ENCODE measurements around the gene LRRC28.

LRRC28 gene

DNA sequence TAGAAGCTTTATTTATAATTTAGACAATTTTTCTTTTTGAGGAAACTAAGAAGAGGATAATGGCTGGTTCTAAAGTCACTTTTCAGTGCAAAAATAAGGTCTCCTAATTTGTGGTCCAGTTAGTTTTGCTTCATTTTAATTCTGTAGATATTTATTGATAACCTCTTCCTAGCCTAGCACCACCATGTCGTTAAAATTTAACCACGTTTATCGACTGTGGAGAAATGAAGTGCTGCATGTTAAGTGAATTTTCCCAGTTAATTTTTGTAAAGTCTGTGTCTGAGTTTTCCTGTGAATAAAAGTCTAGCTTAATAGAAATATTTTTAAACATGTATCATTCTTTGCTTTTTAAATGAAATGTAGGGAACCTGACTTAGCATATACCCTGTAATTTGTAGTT, 16.7 kb downstream of the LRRC28 start:
- Histone ChIP-seq H3K9me3 (ENCODE audit: insufficient read depth, low read length) (no peaks in the 10 kb centered on the region), H3K4me1 (ENCODE audit: insufficient read depth, insufficient read length) (no peaks in the 10 kb centered on the region), H3K4me3 (ENCODE audit: insufficient read length, low read depth) (no peak overlapping the region), H3K36me3 (ENCODE audit: insufficient read depth, insufficient read length, low read length) (no peaks in the 10 kb centered on the region), H3K9ac (ENCODE audit: insufficient read length, low read depth) (no peak overlapping the region), H3K27me3 (ENCODE audit: insufficient read depth, insufficient read length) (no peaks in the 10 kb centered on the region)
- TF ChIP-seq SUZ12 (IDR thresholded peaks at IDR 0.05; ENCODE audit: extremely low read depth, insufficient read depth, insufficient read length) (no peak), ZNF274 (IDR thresholded peaks at IDR 0.05; ENCODE audit: low read depth, low read length) (no peak), YY1 (IDR thresholded peaks at IDR 0.05; ENCODE audit: insufficient read depth, insufficient read length) (no peak)
- no peak for DNase-seq (ENCODE audit: low read depth, low spot score)

GRCh38 chr15:99268431-99268830, 17.1 kb downstream of the LRRC28 start:
- no peaks in the 10 kb centered on the region for H3K27me3 ChIP-seq (ENCODE audit: insufficient read depth, insufficient read length)
- H3K9me3 ChIP-seq (ENCODE audit: insufficient read depth, low read length), result no peaks in the 10 kb centered on the region
- no peak overlapping the region for H3K4me3 ChIP-seq (ENCODE audit: insufficient read length, low read depth)
- no peak for TF ChIP-seq SUZ12 (IDR thresholded peaks at IDR 0.05; ENCODE audit: extremely low read depth, insufficient read depth, insufficient read length)
- TF ChIP-seq YY1 (IDR thresholded peaks at IDR 0.05; ENCODE audit: insufficient read depth, insufficient read length), result no peak
- no peak for TF ChIP-seq ZNF274 (IDR thresholded peaks at IDR 0.05; ENCODE audit: low read depth, low read length)
- DNase-seq (ENCODE audit: low read depth, low spot score), result no peak
- H3K36me3 ChIP-seq (ENCODE audit: insufficient read depth, insufficient read length, low read length), result no peaks in the 10 kb centered on the region
- no peak overlapping the region for H3K9ac ChIP-seq (ENCODE audit: insufficient read length, low read depth)
- H3K4me1 ChIP-seq (ENCODE audit: insufficient read depth, insufficient read length), result no peaks in the 10 kb centered on the region

DNA sequence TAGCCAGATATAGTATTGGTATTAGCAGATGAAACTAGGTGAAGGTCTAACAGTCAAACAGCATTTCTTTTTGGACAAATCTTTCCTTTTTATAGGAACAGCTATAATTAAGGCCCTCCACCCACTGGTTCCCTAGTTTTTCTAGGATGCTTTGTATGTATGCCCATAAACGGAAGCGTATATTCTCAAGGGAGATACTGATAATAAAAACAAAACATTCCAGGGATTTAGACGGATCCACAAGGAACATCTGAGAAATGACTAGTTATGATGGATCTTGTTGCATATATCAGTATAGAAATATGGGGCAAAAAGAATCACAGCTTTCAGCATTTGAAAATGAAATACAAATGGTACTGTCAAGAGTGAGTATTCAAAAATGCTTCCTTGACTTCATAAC, 22.5 kb downstream of the LRRC28 start:
- peaks cover 4% of the 10 kb centered on the region for H3K4me1 ChIP-seq (ENCODE audit: insufficient read depth, insufficient read length)
- H3K4me3 ChIP-seq (ENCODE audit: insufficient read length, low read depth), result no peak overlapping the region
- no peaks in the 10 kb centered on the region for H3K27me3 ChIP-seq (ENCODE audit: insufficient read depth, insufficient read length)
- H3K36me3 ChIP-seq (ENCODE audit: insufficient read depth, insufficient read length, low read length), result no peaks in the 10 kb centered on the region
- DNase-seq (ENCODE audit: low read depth, low spot score), result no peak
- H3K9ac ChIP-seq (ENCODE audit: insufficient read length, low read depth), result no peak overlapping the region
- TF ChIP-seq SUZ12 (IDR thresholded peaks at IDR 0.05; ENCODE audit: extremely low read depth, insufficient read depth, insufficient read length) (no peak), ZNF274 (IDR thresholded peaks at IDR 0.05; ENCODE audit: low read depth, low read length) (no peak), YY1 (IDR thresholded peaks at IDR 0.05; ENCODE audit: insufficient read depth, insufficient read length) (no peak)
- no peaks in the 10 kb centered on the region for H3K9me3 ChIP-seq (ENCODE audit: insufficient read depth, low read length)

GRCh38 chr15:99275061-99275460, 23.8 kb downstream of the LRRC28 start:
- Histone ChIP-seq H3K27me3 (ENCODE audit: insufficient read depth, insufficient read length) (no peaks in the 10 kb centered on the region), H3K9me3 (ENCODE audit: insufficient read depth, low read length) (no peaks in the 10 kb centered on the region), H3K4me1 (ENCODE audit: insufficient read depth, insufficient read length) (peaks cover 4% of the 10 kb centered on the region), H3K36me3 (ENCODE audit: insufficient read depth, insufficient read length, low read length) (no peaks in the 10 kb centered on the region), H3K9ac (ENCODE audit: insufficient read length, low read depth) (no peak overlapping the region), H3K4me3 (ENCODE audit: insufficient read length, low read depth) (no peak overlapping the region)
- no peak for DNase-seq (ENCODE audit: low read depth, low spot score)
- no peak for TF ChIP-seq ZNF274 (IDR thresholded peaks at IDR 0.05; ENCODE audit: low read depth, low read length)
- TF ChIP-seq YY1 (IDR thresholded peaks at IDR 0.05; ENCODE audit: insufficient read depth, insufficient read length), result no peak
- no peak for TF ChIP-seq SUZ12 (IDR thresholded peaks at IDR 0.05; ENCODE audit: extremely low read depth, insufficient read depth, insufficient read length)

GRCh38 chr15:99275525-99276128, 24.3 kb downstream of the LRRC28 start:
- Histone ChIP-seq H3K36me3 (ENCODE audit: insufficient read depth, insufficient read length, low read length) (no peaks in the 10 kb centered on the region), H3K9me3 (ENCODE audit: insufficient read depth, low read length) (no peaks in the 10 kb centered on the region), H3K4me1 (ENCODE audit: insufficient read depth, insufficient read length) (peaks cover 4% of the 10 kb centered on the region), H3K9ac (ENCODE audit: insufficient read length, low read depth) (no peak overlapping the region), H3K4me3 (ENCODE audit: insufficient read length, low read depth) (no peak overlapping the region), H3K27me3 (ENCODE audit: insufficient read depth, insufficient read length) (no peaks in the 10 kb centered on the region)
- DNase-seq (ENCODE audit: low read depth, low spot score), result no peak
- TF ChIP-seq SUZ12 (IDR thresholded peaks at IDR 0.05; ENCODE audit: extremely low read depth, insufficient read depth, insufficient read length) (no peak), ZNF274 (IDR thresholded peaks at IDR 0.05; ENCODE audit: low read depth, low read length) (no peak), YY1 (IDR thresholded peaks at IDR 0.05; ENCODE audit: insufficient read depth, insufficient read length) (no peak)

DNA sequence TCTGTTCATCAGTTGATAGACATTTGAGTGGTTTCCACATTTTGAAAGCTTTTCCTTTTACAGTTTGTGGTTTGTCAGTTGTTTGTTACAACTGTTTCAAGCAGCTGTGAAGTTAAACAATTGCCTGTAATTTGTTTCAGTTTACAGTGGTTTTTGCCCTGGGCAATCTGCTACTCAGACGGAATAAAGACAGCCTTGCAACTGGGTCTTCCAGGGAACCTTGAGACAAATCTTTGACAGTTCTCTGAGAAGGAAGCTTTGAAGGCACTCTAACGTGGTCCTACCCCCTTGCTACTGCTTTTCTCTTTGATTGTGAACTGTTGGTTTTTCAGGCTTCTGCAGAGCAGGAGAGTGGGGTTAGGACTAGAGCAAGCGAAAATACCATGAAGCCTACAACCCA, 28.0 kb downstream of the LRRC28 start:
- Histone ChIP-seq H3K9ac (ENCODE audit: insufficient read length, low read depth) (no peak overlapping the region), H3K9me3 (ENCODE audit: insufficient read depth, low read length) (no peaks in the 10 kb centered on the region), H3K4me3 (ENCODE audit: insufficient read length, low read depth) (no peak overlapping the region), H3K4me1 (ENCODE audit: insufficient read depth, insufficient read length) (peaks cover 4% of the 10 kb centered on the region), H3K27me3 (ENCODE audit: insufficient read depth, insufficient read length) (no peaks in the 10 kb centered on the region), H3K36me3 (ENCODE audit: insufficient read depth, insufficient read length, low read length) (no peaks in the 10 kb centered on the region)
- TF ChIP-seq SUZ12 (IDR thresholded peaks at IDR 0.05; ENCODE audit: extremely low read depth, insufficient read depth, insufficient read length) (no peak), ZNF274 (IDR thresholded peaks at IDR 0.05; ENCODE audit: low read depth, low read length) (no peak), YY1 (IDR thresholded peaks at IDR 0.05; ENCODE audit: insufficient read depth, insufficient read length) (no peak)
- no peak for DNase-seq (ENCODE audit: low read depth, low spot score)

DNA sequence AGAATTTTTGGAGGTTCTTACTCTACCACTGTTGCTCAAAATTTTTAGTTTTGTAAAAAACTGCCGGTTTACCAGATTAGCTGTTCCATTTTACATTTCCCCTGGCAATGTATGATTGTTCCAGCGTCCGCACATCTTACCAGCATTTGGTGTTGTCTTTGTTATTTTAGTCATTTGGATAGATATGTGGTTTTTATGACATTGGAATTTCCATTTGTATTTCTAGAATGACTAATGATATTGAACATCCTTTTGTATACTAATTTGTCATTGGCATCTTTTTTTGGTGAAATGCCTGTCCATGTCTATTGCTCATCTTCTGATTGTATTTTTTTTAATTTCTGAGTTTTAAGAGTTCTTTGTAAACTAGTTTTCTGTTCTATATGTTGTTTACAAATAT, 28.5 kb downstream of the LRRC28 start:
- no peaks in the 10 kb centered on the region for H3K9me3 ChIP-seq (ENCODE audit: insufficient read depth, low read length)
- no peaks in the 10 kb centered on the region for H3K36me3 ChIP-seq (ENCODE audit: insufficient read depth, insufficient read length, low read length)
- H3K27me3 ChIP-seq (ENCODE audit: insufficient read depth, insufficient read length), result no peaks in the 10 kb centered on the region
- no peak overlapping the region for H3K4me3 ChIP-seq (ENCODE audit: insufficient read length, low read depth)
- TF ChIP-seq YY1 (IDR thresholded peaks at IDR 0.05; ENCODE audit: insufficient read depth, insufficient read length) (no peak), SUZ12 (IDR thresholded peaks at IDR 0.05; ENCODE audit: extremely low read depth, insufficient read depth, insufficient read length) (no peak), ZNF274 (IDR thresholded peaks at IDR 0.05; ENCODE audit: low read depth, low read length) (no peak)
- peaks cover 4% of the 10 kb centered on the region for H3K4me1 ChIP-seq (ENCODE audit: insufficient read depth, insufficient read length)
- DNase-seq (ENCODE audit: low read depth, low spot score), result no peak
- no peak overlapping the region for H3K9ac ChIP-seq (ENCODE audit: insufficient read length, low read depth)

Measured in NT2/D1 (cell line).